Measurements from ENCODE around the gene HSPD1. TPM values are rescaled to one million over a fixed set of nuclear protein-coding genes. Genes with fewer than 3 reads are reported as not detected.

The HSPD1 gene
- total RNA-seq, 1 experiment from 2014 or later = 877 TPM

DNA sequence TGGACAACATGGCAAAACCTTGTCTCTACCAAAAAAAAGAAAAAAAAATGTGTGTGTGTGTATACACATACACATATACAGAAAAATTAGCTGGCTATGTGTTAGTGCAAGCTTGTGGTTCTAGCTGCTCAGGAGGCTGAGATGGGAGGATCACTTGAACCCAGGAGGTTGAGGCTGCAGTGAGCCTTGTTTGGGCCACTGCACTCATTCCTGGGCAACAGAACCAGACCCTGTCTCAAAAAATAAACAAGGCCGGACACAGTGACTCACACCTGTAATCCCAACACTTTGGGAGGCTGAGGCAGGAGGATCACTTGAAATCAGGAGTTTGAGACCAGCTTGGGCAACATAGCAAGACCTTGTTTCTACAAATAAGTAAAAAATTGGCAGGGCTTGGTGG, 44.2 kb downstream of the HSPD1 start:
- intact Hi-C loops (cut with micrococcal nuclease; ENCODE audit: unreplicated experiment) = loop anchor here (10.0 kb wide), 1 partner anchor 249 kb away; the partner anchor contains the start of gene MARS2
- Histone ChIP-seq H3K9me3 (no peaks in the 10 kb centered on the region; the same call in 1 of the 2 replicates), H3K36me3 (ENCODE audit: control insufficient read depth, insufficient read depth, low read length) (no peaks in the 10 kb centered on the region), H3K4me3 (ENCODE audit: low read depth, low read length) (no peak overlapping the region), H3K4me1 (peaks cover 24% of the 10 kb centered on the region), H3K27me3 (replicated peaks; ENCODE audit: control insufficient read depth, insufficient read depth, low read length) (no peaks in the 10 kb centered on the region)
- H3K27ac Mint-ChIP-seq (ENCODE audit: unreplicated experiment) = no peak overlapping the region
- H3K4me1 Mint-ChIP-seq (ENCODE audit: low read depth, unreplicated experiment) = peaks cover 32% of the 10 kb centered on the region
- H3K9me3 Mint-ChIP-seq (ENCODE audit: unreplicated experiment) = no peaks in the 10 kb centered on the region
- POLR2A ChIA-PET = interaction anchor here (0.6 kb wide), 1 partner anchor 44 kb away, joined by 4 read pairs; the partner anchor contains the start of gene HSPD1
- CTCF ChIA-PET = no interaction called here
- no peak for DNase-seq
- TF ChIP-seq, protein P1, sequence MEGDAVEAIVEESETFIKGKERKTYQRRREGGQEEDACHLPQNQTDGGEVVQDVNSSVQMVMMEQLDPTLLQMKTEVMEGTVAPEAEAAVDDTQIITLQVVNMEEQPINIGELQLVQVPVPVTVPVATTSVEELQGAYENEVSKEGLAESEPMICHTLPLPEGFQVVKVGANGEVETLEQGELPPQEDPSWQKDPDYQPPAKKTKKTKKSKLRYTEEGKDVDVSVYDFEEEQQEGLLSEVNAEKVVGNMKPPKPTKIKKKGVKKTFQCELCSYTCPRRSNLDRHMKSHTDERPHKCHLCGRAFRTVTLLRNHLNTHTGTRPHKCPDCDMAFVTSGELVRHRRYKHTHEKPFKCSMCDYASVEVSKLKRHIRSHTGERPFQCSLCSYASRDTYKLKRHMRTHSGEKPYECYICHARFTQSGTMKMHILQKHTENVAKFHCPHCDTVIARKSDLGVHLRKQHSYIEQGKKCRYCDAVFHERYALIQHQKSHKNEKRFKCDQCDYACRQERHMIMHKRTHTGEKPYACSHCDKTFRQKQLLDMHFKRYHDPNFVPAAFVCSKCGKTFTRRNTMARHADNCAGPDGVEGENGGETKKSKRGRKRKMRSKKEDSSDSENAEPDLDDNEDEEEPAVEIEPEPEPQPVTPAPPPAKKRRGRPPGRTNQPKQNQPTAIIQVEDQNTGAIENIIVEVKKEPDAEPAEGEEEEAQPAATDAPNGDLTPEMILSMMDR (IDR thresholded peaks at IDR 0.05; ENCODE audit: insufficient read depth in 1 of 2, low read depth in 1 of 2, low read length in 1 of 2, severe bottlenecking in 1 of 2, unreplicated experiment in 1 of 2) = no peak
- no peaks in the 10 kb centered on the region for H3K27me3 Mint-ChIP-seq (ENCODE audit: insufficient read depth, unreplicated experiment)
- peak overlapping the region; percentile 92 for H3K4me3 Mint-ChIP-seq (ENCODE audit: unreplicated experiment)
- peaks cover 36% of the 10 kb centered on the region for H3K36me3 Mint-ChIP-seq (ENCODE audit: insufficient read depth, unreplicated experiment)
- no TSS peak for BruUV-seq (replicated peaks)

DNA sequence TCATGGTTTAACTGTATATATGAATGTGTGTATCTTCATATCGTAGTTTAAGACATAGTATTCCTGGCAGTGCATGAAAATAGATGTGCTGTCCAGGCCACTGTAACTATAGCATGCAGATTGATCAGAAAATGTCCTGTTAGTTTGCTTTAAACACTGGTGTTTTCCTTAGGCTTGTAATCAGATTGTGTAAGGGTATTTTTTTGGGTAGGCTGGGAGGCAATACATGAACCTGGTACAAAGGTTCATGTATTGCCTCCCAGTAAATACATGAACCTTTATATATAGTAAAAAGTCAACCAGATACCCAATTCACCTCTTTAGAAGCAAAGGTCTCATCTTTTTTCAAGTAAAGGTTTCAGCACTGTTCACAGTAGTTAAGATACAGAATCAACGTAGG, 44.7 kb downstream of the HSPD1 start:
- TF ChIP-seq, protein P1 (IDR thresholded peaks at IDR 0.05; ENCODE audit: insufficient read depth in 1 of 2, low read depth in 1 of 2, low read length in 1 of 2, severe bottlenecking in 1 of 2, unreplicated experiment in 1 of 2) = no peak
- Histone ChIP-seq H3K4me3 (ENCODE audit: low read depth, low read length) (peak overlapping the region; percentile 71), H3K4me1 (peaks cover 19% of the 10 kb centered on the region), H3K36me3 (ENCODE audit: control insufficient read depth, insufficient read depth, low read length) (no peaks in the 10 kb centered on the region), H3K9me3 (no peaks in the 10 kb centered on the region; the same call in 1 of the 2 replicates), H3K27me3 (replicated peaks; ENCODE audit: control insufficient read depth, insufficient read depth, low read length) (no peaks in the 10 kb centered on the region)
- H3K36me3 Mint-ChIP-seq (ENCODE audit: insufficient read depth, unreplicated experiment) = peaks cover 31% of the 10 kb centered on the region
- ChIA-PET CTCF (no interaction called here), POLR2A (interaction anchor here (0.6 kb wide), 1 partner anchor 45 kb away, joined by 4 read pairs; the partner anchor contains the start of gene HSPD1)
- H3K9me3 Mint-ChIP-seq (ENCODE audit: unreplicated experiment) = no peaks in the 10 kb centered on the region
- no peaks in the 10 kb centered on the region for H3K27me3 Mint-ChIP-seq (ENCODE audit: insufficient read depth, unreplicated experiment)
- DNase-seq = no peak
- peak overlapping the region; percentile 92 for H3K4me3 Mint-ChIP-seq (ENCODE audit: unreplicated experiment)
- peak overlapping the region; percentile 98 for H3K27ac Mint-ChIP-seq (ENCODE audit: unreplicated experiment)
- peaks cover 27% of the 10 kb centered on the region for H3K4me1 Mint-ChIP-seq (ENCODE audit: low read depth, unreplicated experiment)
- intact Hi-C loops (cut with micrococcal nuclease; ENCODE audit: unreplicated experiment) = loop anchor here (10.0 kb wide), 1 partner anchor 250 kb away; the partner anchor contains the start of gene MARS2
- BruUV-seq (replicated peaks) = no TSS peak

DNA sequence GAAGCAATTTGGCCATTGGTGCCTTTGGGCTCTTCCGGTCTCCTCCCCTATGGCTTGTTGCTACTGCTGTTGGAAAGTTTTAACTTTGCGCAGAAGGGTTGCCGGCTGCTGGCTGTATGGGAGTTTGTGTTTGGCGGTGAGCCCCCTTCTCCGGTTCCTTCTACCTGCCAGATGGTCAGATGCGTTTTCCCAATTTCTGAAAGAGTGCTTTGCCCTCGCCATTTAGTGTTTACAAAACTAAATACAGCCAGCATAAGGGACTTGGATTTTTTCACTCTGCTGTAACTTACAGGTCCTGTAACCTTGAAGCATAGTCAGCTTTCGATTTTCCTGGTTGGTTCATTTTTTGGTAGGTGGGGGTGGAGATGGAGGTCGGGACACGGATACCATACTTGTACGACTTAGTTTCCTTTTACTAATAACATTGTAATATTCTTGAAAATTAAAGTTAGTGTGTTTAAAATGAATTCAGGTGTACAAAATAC, 45.7 kb downstream of the HSPD1 start:
- Mint-ChIP-seq H3K9me3 (ENCODE audit: unreplicated experiment) (no peaks in the 10 kb centered on the region), H3K36me3 (ENCODE audit: insufficient read depth, unreplicated experiment) (peaks cover 29% of the 10 kb centered on the region), H3K27me3 (ENCODE audit: insufficient read depth, unreplicated experiment) (no peaks in the 10 kb centered on the region), H3K27ac (ENCODE audit: unreplicated experiment) (peak overlapping the region; percentile 98), H3K4me3 (ENCODE audit: unreplicated experiment) (peak overlapping the region; percentile 92), H3K4me1 (ENCODE audit: low read depth, unreplicated experiment) (peaks cover 20% of the 10 kb centered on the region)
- intact Hi-C loops (cut with micrococcal nuclease; ENCODE audit: unreplicated experiment) = loop anchor here (1.0 to 10.0 kb wide), 5 partner anchors 7 to 251 kb away; partner anchors contain the start of genes HSPE1, MARS2 and SF3B1
- Histone ChIP-seq H3K36me3 (ENCODE audit: control insufficient read depth, insufficient read depth, low read length) (no peaks in the 10 kb centered on the region), H3K27me3 (replicated peaks; ENCODE audit: control insufficient read depth, insufficient read depth, low read length) (no peaks in the 10 kb centered on the region), H3K9me3 (no peaks in the 10 kb centered on the region; the same call in 1 of the 2 replicates), H3K4me3 (ENCODE audit: low read depth, low read length) (peak overlapping the region; percentile 71), H3K4me1 (peaks cover 16% of the 10 kb centered on the region)
- CTCF ChIA-PET = interaction anchor here (0.6 to 1.1 kb wide), 2 partner anchors 18 to 44 kb away, joined by 3 read pairs; no protein-coding TSS in a partner anchor
- TF ChIP-seq, protein P1 (IDR thresholded peaks at IDR 0.05; ENCODE audit: insufficient read depth in 1 of 2, low read depth in 1 of 2, low read length in 1 of 2, severe bottlenecking in 1 of 2, unreplicated experiment in 1 of 2) = no peak
- POLR2A ChIA-PET = interaction anchor here (1.2 to 4.0 kb wide), 5 partner anchors 19 to 62 kb away, joined by 3 to 64 read pairs (median 10); partner anchors contain the start of genes HSPD1, HSPE1, MOB4 and SF3B1
- peak; percentile 76 to 80 for DNase-seq
- BruUV-seq (replicated peaks) = no TSS peak

Data from Caco-2 (cell line).